ENCODE measurements around the gene FHAD1. TPM values are rescaled to one million over a fixed set of nuclear protein-coding genes. Genes with fewer than 3 reads are reported as not detected.
"Not testable (repeated sequence)": the region's sequence is repeated elsewhere in the genome, so short reads cannot be mapped to it uniquely, and the experiment has no call there.

Gene FHAD1
- total RNA-seq, 1 donor from 2014 or later = not detected

- H3K4me3 Mint-ChIP-seq (ENCODE audit: unreplicated experiment) = no peak overlapping the region
- H3K27ac Mint-ChIP-seq (ENCODE audit: unreplicated experiment) = no peak overlapping the region
- H3K36me3 Mint-ChIP-seq (ENCODE audit: unreplicated experiment) = no peaks in the 10 kb centered on the region
- H3K9me3 Mint-ChIP-seq (ENCODE audit: unreplicated experiment) = no peaks in the 10 kb centered on the region
- peaks cover 11% of the 10 kb centered on the region for H3K4me1 Mint-ChIP-seq (ENCODE audit: unreplicated experiment)
- TF ChIP-seq CTCF (IDR thresholded peaks at IDR 0.05) = peak; percentile 82
- no peaks in the 10 kb centered on the region for H3K27me3 Mint-ChIP-seq (ENCODE audit: unreplicated experiment)
- no peak for DNase-seq (ENCODE audit: extremely low spot score, unreplicated experiment)
Observed at GRCh38 chr1:15304708-15305467, 57.9 kb downstream of the FHAD1 start.

DNA sequence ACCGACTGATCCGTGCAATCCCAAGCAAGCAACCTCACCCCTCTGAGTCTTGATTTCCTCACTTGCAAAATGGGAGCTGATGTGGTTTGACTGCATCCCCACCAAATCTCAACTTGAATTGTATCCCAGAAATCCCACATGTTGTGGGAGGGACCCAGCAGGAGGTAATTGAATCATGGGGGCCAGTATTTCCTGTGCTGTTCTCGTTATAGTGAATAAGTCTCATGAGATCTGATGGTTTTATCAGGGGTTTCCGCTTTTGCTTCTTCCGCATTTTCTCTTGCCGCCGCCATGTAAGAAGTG lies 58.4 kb downstream of the FHAD1 start:
- H3K9me3 Mint-ChIP-seq (ENCODE audit: unreplicated experiment) = no peaks in the 10 kb centered on the region
- no peak for DNase-seq (ENCODE audit: extremely low spot score, unreplicated experiment)
- TF ChIP-seq CTCF (IDR thresholded peaks at IDR 0.05) = no peak

GRCh38 chr1:15306352-15306751 lies 59.3 kb downstream of the FHAD1 start:
- not testable (repeated sequence) for H3K4me3 Mint-ChIP-seq (ENCODE audit: unreplicated experiment); H3K27ac Mint-ChIP-seq (ENCODE audit: unreplicated experiment); H3K36me3 Mint-ChIP-seq (ENCODE audit: unreplicated experiment); DNase-seq (ENCODE audit: extremely low spot score, unreplicated experiment); H3K27me3 Mint-ChIP-seq (ENCODE audit: unreplicated experiment); H3K9me3 Mint-ChIP-seq (ENCODE audit: unreplicated experiment)
- peaks cover 11% of the 10 kb centered on the region for H3K4me1 Mint-ChIP-seq (ENCODE audit: unreplicated experiment)

More for the DNA sequence above, 58.4 kb downstream of the FHAD1 start:
- H3K36me3 Mint-ChIP-seq (ENCODE audit: unreplicated experiment) = no peaks in the 10 kb centered on the region
- no peak overlapping the region for H3K4me3 Mint-ChIP-seq (ENCODE audit: unreplicated experiment)
- no peaks in the 10 kb centered on the region for H3K27me3 Mint-ChIP-seq (ENCODE audit: unreplicated experiment)
- H3K4me1 Mint-ChIP-seq (ENCODE audit: unreplicated experiment) = peaks cover 11% of the 10 kb centered on the region
- no peak overlapping the region for H3K27ac Mint-ChIP-seq (ENCODE audit: unreplicated experiment)

DNA sequence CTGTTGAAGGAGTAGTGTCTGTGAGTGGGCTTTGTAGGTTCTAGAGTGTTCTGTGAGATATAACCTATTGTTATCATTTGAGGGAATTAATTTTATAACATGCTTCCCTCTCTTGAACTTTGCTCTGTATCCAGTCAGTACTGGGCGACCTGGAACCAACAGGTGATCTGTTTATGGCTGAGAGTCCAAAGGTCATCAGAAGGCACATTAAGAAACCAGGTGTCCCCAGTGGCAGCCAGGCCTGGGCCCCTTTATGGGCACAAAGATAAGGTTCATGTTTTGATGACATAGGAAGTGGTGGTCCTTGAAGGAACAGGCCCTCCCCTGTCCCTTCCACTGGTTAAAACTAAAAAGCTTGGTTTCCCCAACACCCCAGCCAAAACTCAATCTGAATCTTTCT lies 61.1 kb downstream of the FHAD1 start:
- peaks cover 4% of the 10 kb centered on the region for H3K9me3 Mint-ChIP-seq (ENCODE audit: unreplicated experiment)
- DNase-seq (ENCODE audit: extremely low spot score, unreplicated experiment) = no peak
- no peak for TF ChIP-seq CTCF (IDR thresholded peaks at IDR 0.05)
- H3K27me3 Mint-ChIP-seq (ENCODE audit: unreplicated experiment) = no peaks in the 10 kb centered on the region
- no peak overlapping the region for H3K4me3 Mint-ChIP-seq (ENCODE audit: unreplicated experiment)
- H3K4me1 Mint-ChIP-seq (ENCODE audit: unreplicated experiment) = peaks cover 11% of the 10 kb centered on the region
- H3K36me3 Mint-ChIP-seq (ENCODE audit: unreplicated experiment) = no peaks in the 10 kb centered on the region
- H3K27ac Mint-ChIP-seq (ENCODE audit: unreplicated experiment) = no peak overlapping the region

DNA sequence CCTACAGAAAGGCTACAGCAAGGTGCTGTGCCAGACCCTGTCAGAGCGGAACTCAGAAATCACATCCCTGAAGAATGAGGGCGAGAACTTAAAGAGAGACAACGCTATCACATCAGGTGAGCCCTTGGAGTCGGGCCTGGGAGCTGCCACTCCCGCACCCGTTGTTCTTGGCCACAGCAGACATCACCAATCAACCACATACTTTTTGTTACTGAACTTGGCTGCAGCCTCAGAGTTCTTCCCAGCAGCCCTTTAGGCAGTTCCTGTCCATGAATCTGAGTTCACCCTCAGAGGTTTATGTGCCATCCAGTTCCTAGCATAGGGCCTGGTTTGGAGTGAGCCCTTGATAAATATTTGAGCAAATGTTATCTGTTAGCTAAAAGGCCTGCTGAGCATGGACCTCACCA lies 61.6 kb downstream of the FHAD1 start:
- Mint-ChIP-seq H3K27ac (ENCODE audit: unreplicated experiment) (no peak overlapping the region), H3K27me3 (ENCODE audit: unreplicated experiment) (no peaks in the 10 kb centered on the region), H3K9me3 (ENCODE audit: unreplicated experiment) (peaks cover 4% of the 10 kb centered on the region), H3K36me3 (ENCODE audit: unreplicated experiment) (no peaks in the 10 kb centered on the region), H3K4me3 (ENCODE audit: unreplicated experiment) (no peak overlapping the region), H3K4me1 (ENCODE audit: unreplicated experiment) (peaks cover 11% of the 10 kb centered on the region)
- no peak for DNase-seq (ENCODE audit: extremely low spot score, unreplicated experiment)
- TF ChIP-seq CTCF (IDR thresholded peaks at IDR 0.05) = no peak
